ENCODE measurements around the gene PPM1B.

GRCh38 chr2:44242904-44243303, 74.2 kb downstream of the PPM1B start:
- TF ChIP-seq CTCF (IDR thresholded peaks at IDR 0.05) (no peak), POLR2A (IDR thresholded peaks at IDR 0.05) (no peak)
